Hypothalamus (tissue), 51 donors: ENCODE measurements around the gene GABRB2.
"Not testable (repeated sequence)": the region's sequence is repeated elsewhere in the genome, so short reads cannot be mapped to it uniquely, and the experiment has no call there.

Experiments
- DNase-seq, 51 donors: peaks; one replicate each; lab custom pipeline; 2025; lab: John Stamatoyannopoulos, UW

The GABRB2 gene

GRCh38 chr5:161256957-161257356 lies 289.6 kb downstream of the GABRB2 start:
- DNase-seq, result no peak

DNA sequence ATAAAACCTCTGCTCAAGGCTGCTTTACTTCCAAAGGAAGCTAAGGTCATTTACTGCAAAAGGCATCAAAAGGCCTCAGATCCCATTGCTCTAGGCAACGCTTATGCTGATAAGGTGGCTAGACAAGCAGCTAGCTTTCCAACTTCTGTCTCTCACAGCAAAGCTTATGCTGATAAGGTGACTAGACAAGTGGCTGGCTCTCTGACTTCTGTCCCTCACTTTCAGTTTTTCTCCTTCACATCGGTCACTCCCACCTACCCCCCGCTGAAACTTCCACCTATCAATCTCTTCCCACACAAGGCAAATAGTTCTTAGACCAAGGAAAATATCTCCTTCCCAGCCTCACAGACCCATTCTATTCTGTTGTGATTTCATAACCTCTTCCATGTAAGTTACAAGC lies 293.6 kb downstream of the GABRB2 start:
- not testable (repeated sequence) for DNase-seq

DNA sequence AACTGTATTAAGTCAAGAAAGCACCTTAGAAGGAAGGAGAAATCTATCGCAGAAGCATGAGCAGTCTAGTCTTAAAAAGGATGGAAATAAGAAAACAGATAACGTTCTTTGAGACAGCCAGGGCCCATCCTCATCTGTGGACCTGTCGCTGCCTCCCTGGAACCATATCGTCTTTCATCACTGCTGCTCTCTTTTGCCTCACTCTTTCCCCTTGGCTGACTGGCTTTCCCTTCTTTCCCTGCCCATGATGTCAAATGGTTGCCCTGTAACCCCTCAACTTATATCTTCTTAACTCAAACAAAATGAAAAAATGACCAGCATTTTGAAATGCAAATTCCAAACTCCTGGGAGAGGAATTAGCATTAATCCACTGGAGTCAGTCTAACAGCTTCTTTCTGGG lies 299.8 kb downstream of the GABRB2 start:
- no peak for DNase-seq

DNA sequence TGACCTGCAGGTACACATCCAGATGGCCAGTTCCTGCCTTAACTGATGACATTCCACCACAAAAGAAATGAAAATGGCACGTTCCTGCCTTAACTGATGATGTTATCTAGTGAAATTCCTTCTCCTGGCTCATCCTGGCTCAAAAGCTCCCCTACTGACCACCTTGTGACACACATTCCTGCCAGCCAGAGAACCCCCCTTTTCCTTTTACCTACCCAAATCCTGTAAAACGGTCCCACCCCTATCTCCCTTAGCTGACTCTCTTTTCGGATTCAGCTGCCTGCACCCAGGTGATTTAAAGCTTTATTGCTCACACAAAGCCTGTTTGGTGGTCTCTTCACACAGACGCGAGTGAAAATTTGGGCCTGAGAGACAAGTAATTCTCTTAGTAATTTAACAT lies 300.7 kb downstream of the GABRB2 start:
- not testable (repeated sequence) for DNase-seq
